Head of caudate nucleus (tissue), 42 donors: Measurements from ENCODE around the gene MOSMO.
"Not testable (repeated sequence)": the region's sequence is repeated elsewhere in the genome, so short reads cannot be mapped to it uniquely, and the experiment has no call there.

Source experiments
- DNase-seq, 42 donors: peaks; one replicate each; pipeline versions ENCODE4 v3.0.0 to v3.0.0-alpha.2; 2020 to 2021; ENCODE audit warnings: mixed read lengths in 7 of 42
- intact Hi-C: fragments of 100-400 bp; cut with DNase I; formaldehyde crosslinking; loops from one replicate; pipeline ENCODE4 v1.15.0; 2022

MOSMO gene

GRCh38 chr16:22075776-22076175 is 67.9 kb downstream of the MOSMO start:
- no peak for DNase-seq
- intact Hi-C loops: loop anchor here (5.0 kb wide), 1 partner anchor 73 kb away; the partner anchor contains the start of gene PDZD9

DNA sequence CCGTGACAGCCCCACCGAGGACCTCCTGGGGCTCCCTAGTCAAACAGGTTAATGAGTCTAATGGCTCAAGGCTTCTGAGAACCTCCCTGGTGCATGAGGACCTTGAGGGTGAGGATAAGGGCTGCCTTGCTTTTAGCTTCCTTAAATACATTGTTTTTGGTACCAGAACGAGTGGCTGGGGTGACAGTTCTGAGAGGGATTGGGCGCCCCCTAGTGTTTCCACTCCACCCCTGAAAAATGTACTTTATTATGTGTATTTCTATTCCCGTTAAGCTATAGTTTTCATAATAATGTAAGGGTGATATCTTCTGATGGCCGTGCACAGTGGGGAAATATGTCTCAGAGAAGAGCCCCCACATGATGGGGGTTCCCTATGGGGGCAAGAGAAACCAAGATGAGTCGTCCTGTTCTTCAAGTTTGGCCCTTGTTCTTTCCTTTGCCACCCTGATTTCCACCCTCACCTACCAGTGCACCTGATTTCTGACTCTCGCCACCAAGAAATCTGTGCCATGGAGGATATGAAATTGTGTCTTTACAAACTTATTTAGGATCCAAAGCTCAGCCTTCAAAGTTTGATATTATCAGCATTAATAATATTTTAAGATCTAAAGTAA is 69.9 kb downstream of the MOSMO start:
- peak; percentile 31 to 89 (median 71) for DNase-seq
- intact Hi-C loops: loop anchor here (5.0 kb wide), 1 partner anchor 76 kb away; the partner anchor contains the start of gene PDZD9

DNA sequence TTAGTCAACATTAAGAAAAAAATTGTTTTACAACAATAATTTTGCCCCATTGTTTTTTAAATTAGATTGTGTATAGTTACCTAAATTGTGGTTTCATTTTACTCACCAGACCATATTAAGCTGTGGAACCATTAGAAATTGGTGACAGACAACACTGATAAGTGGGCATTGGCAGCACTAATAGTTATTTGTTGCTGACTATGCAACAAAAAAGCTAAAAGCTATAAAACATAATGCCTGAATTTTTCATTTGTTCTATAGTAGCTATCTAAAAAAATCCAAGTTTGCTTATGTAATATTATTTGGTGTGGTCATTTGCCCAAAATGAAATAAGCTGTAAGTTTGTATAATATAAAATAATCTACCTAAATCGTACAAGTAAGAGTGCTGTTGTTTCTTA is 70.7 kb downstream of the MOSMO start:
- no peak for DNase-seq
- intact Hi-C loops: loop anchor here (5.0 kb wide), 1 partner anchor 76 kb away; the partner anchor contains the start of gene PDZD9

DNA sequence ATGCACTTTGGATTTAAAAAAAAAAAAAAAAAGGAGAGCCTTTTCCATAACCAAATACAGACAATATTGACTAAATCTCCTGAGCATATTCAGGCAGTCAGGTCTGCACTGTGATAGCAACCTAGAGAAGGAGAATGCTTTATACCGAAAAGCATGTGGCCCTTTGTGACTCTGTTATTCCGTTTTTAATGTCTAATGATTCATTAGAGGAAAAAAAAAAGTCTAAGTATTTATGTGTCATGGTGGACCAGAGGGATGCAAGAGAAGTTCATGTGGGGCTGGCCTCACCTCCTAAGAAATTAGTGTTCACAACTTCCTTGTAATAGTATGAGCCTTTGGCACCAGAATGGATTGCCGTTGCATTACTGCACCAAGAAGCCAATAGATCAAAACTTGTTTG is 73.1 kb downstream of the MOSMO start:
- no peak for DNase-seq
- intact Hi-C loops: no loop called here

DNA sequence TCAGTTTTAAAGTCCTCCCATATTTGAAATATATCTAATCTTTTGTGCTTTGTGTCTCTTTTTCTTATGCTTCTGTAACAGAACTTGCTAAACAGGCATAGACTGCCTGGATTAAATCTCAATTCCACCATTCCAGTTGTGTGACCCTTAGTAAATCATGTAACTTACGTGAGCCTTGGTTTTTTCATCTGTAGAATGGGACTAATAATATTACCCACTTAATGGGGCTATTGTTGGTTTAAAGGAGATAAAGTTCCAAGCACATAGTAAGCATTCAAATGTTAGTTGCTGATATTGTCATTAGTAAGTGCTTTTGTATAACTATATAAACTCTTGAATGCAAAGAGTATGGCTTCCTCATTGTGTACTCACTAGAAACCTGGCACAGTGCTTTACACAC is 78.5 kb downstream of the MOSMO start:
- intact Hi-C loops: no loop called here
- no peak for DNase-seq

- intact Hi-C loops: no loop called here
- no peak for DNase-seq
These were observed 80.7 kb downstream of the MOSMO start for GRCh38 chr16:22088642-22089041.

GRCh38 chr16:22089910-22090309 is 82.0 kb downstream of the MOSMO start:
- DNase-seq: no peak
- intact Hi-C loops: no loop called here

DNA sequence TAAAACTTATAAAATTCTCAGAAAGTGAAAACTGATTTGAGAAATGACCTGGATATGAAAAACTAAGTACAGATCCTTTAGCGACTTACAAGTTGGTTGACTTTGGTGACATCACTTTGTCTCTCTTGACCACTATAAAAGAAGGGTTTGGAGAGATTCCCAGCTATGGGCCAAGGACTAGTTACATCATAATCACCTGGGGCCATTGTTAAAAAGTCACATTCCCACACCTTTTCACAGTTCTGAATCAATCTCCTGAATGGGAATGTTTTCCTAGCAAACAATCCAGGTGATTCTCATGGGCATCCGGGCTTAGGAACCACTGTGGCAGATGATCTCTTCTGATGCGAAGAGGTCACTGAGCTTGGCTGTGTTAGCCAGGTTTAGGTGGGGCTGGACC is 83.8 kb downstream of the MOSMO start:
- no peak for DNase-seq
- intact Hi-C loops: no loop called here

DNA sequence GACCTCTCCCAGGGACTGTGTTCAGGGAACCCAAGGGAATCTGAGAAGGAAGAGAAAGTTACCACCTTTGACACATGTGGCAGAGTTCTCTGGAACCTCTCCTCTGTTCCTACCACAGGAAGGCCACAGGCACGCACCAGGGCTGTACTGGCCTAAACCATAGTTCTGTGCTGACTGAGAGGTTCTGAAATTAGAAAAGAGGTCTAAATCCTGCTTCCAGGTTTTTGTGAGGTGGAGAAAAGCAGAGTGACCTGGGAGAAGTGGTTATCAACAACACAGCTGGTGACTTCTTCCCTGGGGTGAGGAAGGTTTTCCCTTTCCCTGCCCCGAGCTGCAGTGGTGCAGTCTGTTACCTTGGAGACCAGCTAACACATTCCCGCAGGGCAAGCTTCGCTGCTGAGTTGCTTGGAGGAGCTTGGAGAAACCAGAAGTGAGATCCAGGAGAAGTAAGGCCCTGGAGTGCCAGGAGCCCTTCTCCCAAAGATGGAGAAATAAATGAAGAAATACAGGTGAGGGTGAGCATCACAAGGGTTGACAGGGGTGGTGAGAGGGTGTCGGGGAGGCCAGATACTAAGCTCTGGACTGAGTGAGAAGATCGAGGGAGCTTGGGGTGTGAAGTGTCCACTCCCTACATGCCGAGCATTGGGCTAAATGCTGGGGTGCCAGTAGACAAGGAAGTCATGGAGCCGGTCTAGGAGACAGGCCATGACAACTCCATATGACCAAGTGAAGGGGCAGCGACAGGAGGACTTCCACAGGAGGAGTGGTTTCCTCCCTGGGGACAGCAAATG is 84.4 kb downstream of the MOSMO start, which contains the start of gene VWA3A:
Gene VWA3A (plus strand): TSS at position 399 of the 791 bp plus-strand sequence. CDS start 97 bp downstream, at position 496.
- peak in 41 of 42 donors; percentile 25 to 85 (median 62) for DNase-seq
- intact Hi-C loops: no loop called here

- DNase-seq: no peak
- intact Hi-C loops: no loop called here
These were observed 85.4 kb downstream of the MOSMO start for GRCh38 chr16:22093331-22093730.

- intact Hi-C loops: no loop called here
- peak in 5 of 42 donors; percentile 7 to 61 (median 10) for DNase-seq
These were observed 86.1 kb downstream of the MOSMO start for GRCh38 chr16:22093996-22094395.

- peak in 4 of 42 donors; percentile 15 to 20 (median 16) for DNase-seq
- intact Hi-C loops: no loop called here
These were observed 90.7 kb downstream of the MOSMO start for GRCh38 chr16:22098405-22099255.

DNA sequence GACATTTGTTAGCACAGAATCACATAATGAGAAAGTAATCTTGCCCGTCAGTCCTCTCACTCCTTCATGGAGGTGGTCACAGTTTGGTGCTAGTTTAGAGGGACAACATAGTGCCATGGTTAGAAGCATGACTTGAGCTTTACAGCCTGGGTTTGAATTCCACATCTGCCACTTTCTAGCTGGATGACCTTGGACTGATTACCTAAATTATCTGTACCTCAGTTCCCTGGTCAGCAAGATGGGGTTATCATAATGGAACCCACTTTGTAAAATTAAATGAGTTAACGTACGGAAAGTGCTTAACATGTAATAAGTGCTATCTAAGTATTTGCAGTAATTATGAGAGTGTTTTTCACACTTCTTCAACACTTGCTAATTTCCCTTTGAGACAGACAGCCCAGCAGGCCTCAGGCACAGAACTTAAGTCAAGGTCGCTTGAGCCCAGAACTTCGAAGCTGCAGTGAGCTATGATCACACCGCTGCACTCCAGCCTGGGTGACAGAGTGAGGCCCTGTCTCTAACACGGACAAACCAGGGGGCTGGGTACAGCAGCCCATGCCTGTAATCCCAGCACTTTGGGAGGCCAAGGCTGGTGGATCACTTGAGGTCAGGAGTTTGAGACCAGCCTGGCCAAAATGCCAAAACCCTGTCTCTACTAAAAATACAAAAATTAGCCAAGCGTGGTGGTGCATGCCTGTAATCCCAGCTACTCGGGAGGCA is 91.5 kb downstream of the MOSMO start:
- no peak for DNase-seq
- intact Hi-C loops: no loop called here

- intact Hi-C loops: no loop called here
- no peak for DNase-seq
These were observed 95.5 kb downstream of the MOSMO start for GRCh38 chr16:22103441-22103840.

GRCh38 chr16:22109258-22109898 is 101.5 kb downstream of the MOSMO start:
- no peak for DNase-seq
- intact Hi-C loops: no loop called here

DNA sequence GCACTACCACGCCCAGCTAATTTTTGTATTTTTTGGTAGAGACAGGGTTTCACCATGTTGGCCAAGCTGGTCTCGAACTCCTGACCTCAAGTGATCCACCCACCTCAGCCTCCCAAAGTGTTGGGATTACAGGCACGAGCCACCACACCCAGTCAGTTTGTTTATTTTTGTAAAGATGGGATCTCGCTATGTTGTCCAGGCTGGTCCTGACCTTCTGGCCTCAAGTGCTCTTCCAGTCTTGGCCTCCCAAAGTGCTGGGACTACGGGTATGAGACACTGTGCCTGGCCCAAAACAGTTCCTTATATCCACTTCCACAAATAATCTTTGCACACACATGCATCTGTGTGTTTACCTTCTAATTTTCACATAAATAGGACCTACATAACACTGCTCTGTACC is 103.7 kb downstream of the MOSMO start:
- intact Hi-C loops, DNase-seq: not testable (repeated sequence)

GRCh38 chr16:22116095-22116700 is 108.3 kb downstream of the MOSMO start:
- no peak for DNase-seq
- intact Hi-C loops: no loop called here

DNA sequence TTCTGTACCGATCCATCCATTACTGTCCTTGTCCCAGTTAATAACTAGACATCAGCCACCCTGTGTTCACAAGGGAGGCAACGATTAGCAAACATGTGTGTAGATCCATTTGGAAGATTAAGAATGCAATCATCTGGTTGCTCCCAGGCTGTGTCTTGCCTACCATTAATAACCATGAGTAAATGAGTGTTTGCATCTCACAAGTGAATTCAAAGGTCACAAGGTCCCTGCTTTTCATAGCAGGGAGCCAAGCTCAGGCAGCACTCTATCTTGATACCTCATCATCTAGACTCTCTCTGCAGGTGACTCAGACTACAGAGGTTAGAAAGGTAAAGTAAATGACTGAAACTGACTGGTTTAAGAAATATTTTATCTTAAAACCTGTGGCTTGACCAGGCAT is 109.7 kb downstream of the MOSMO start:
- intact Hi-C loops: no loop called here
- no peak for DNase-seq
